H9 (cell line): ENCODE results near the gene ALG8. TPM values are rescaled to one million over a fixed set of nuclear protein-coding genes. Genes with fewer than 3 reads are reported as not detected.

Experiments used
- DNase-seq: peaks from one replicate; pipeline ENCODE4 v3.0.0-alpha.2; 2017
- H2AFZ ChIP-seq: one replicate; pipeline ENCODE4 v1.6.1; 2013; ENCODE audit warnings: mild to moderate bottlenecking, low read length, control low read depth, moderate library complexity
- H2AK5ac ChIP-seq: 2 replicates; pipeline ENCODE4 v1.6.1; 2013; ENCODE audit warnings: low read length, control low read depth, mixed read lengths; ENCODE audit not compliant: insufficient read length
- H2BK120ac ChIP-seq: one replicate; pipeline ENCODE4 v1.6.1; 2013; ENCODE audit warnings: low read depth, mild to moderate bottlenecking, low read length, control low read depth, inconsistent platforms; ENCODE audit not compliant: poor library complexity, severe bottlenecking
- H2BK12ac ChIP-seq: 2 replicates; pipeline ENCODE4 v1.6.1; 2013; ENCODE audit warnings: low read length, control low read depth, mixed read lengths, low read depth; ENCODE audit not compliant: insufficient read length
- H2BK15ac ChIP-seq: 2 replicates; pipeline ENCODE4 v1.6.1; 2013; ENCODE audit warnings: low read depth, low read length, control low read depth
- H2BK20ac ChIP-seq: one replicate; pipeline ENCODE4 v1.6.1; 2013; ENCODE audit warnings: low read depth, mild to moderate bottlenecking, low read length, control low read depth, inconsistent platforms; ENCODE audit not compliant: poor library complexity, severe bottlenecking
- H2BK5ac ChIP-seq: 2 replicates; pipeline ENCODE4 v1.6.1; 2013; ENCODE audit warnings: low read length, control low read depth, mixed read lengths; ENCODE audit not compliant: insufficient read length
- H3K14ac ChIP-seq: 2 replicates; pipeline ENCODE4 v1.6.1; 2013; ENCODE audit warnings: low read length, control low read depth; ENCODE audit not compliant: insufficient read depth
- H3K18ac ChIP-seq: 2 replicates; pipeline ENCODE4 v1.6.1; 2013; ENCODE audit warnings: low read depth, mild to moderate bottlenecking, mixed read lengths, low read length, control low read depth; ENCODE audit not compliant: insufficient read length
- H3K23ac ChIP-seq: 2 replicates; pipeline ENCODE4 v1.6.1; 2013; ENCODE audit warnings: low read length, control low read depth, mixed read lengths, low read depth; ENCODE audit not compliant: insufficient read length
- H3K23me2 ChIP-seq: 2 replicates; pipeline ENCODE4 v1.6.1; 2013; ENCODE audit warnings: low read depth, mild to moderate bottlenecking, mixed read lengths, low read length, control low read depth; ENCODE audit not compliant: insufficient read length, poor library complexity, severe bottlenecking
- H3K27ac ChIP-seq: 2 replicates; pipeline ENCODE4 v1.5.1; 2013; ENCODE audit warnings: low read length, control low read depth, mixed read lengths, low read depth; ENCODE audit not compliant: insufficient read length
- H3K27me3 ChIP-seq: 2 replicates; pipeline ENCODE4 v1.6.1; 2013; ENCODE audit warnings: low read length, control low read depth, inconsistent platforms; ENCODE audit not compliant: insufficient read depth
- H3K4ac ChIP-seq: 2 replicates; pipeline ENCODE4 v1.6.1; 2013; ENCODE audit warnings: low read depth, mild to moderate bottlenecking, control low read depth, inconsistent platforms, low read length, moderate library complexity
- H3K4me1 ChIP-seq: 2 replicates; pipeline ENCODE4 v1.6.1; 2013; ENCODE audit warnings: low read length, control low read depth, inconsistent platforms; ENCODE audit not compliant: insufficient read depth
- H3K4me2 ChIP-seq: 2 replicates; pipeline ENCODE4 v1.6.1; 2013; ENCODE audit warnings: low read length, control low read depth, mixed read lengths; ENCODE audit not compliant: insufficient read length, insufficient read depth
- H3K56ac ChIP-seq: 2 replicates; pipeline ENCODE4 v1.6.1; 2013; ENCODE audit warnings: low read depth, mild to moderate bottlenecking, mixed read lengths, low read length, control low read depth; ENCODE audit not compliant: insufficient read length
- H3K79me1 ChIP-seq: 2 replicates; pipeline ENCODE4 v1.6.1; 2013; ENCODE audit warnings: low read depth, mild to moderate bottlenecking, moderate library complexity, low read length, control low read depth, inconsistent platforms; ENCODE audit not compliant: insufficient read depth, poor library complexity, severe bottlenecking
- H3K79me2 ChIP-seq: 2 replicates; pipeline ENCODE4 v1.6.1; 2013; ENCODE audit warnings: low read length, control low read depth, inconsistent platforms; ENCODE audit not compliant: insufficient read depth
- H3K9ac ChIP-seq: 2 replicates; pipeline ENCODE4 v1.6.1; 2013; ENCODE audit warnings: low read length, control low read depth, mixed read lengths; ENCODE audit not compliant: insufficient read length; ENCODE audit errors: extremely low read depth
- H3K9me3 ChIP-seq: one replicate; pipeline ENCODE4 v1.6.1; 2013; ENCODE audit warnings: low read depth, low read length, inconsistent platforms; ENCODE audit not compliant: control insufficient read depth
- H3T11ph ChIP-seq: one replicate; pipeline ENCODE4 v1.6.1; 2013; ENCODE audit warnings: mild to moderate bottlenecking, low read length, control low read depth, inconsistent platforms
- H4K20me1 ChIP-seq: one replicate; pipeline ENCODE4 v1.6.1; 2013; ENCODE audit not compliant: control insufficient read depth, insufficient read length, insufficient read depth
- H4K5ac ChIP-seq: 2 replicates; pipeline ENCODE4 v1.6.1; 2013; ENCODE audit warnings: low read depth, mild to moderate bottlenecking, mixed read lengths, low read length, control low read depth; ENCODE audit not compliant: insufficient read length
- H4K8ac ChIP-seq: replicated peaks from 2 replicates; pipeline ENCODE4 v1.6.1; 2013; ENCODE audit warnings: low read length, control low read depth, mixed read lengths, low read depth; ENCODE audit not compliant: insufficient read length
- H4K91ac ChIP-seq: 2 replicates; pipeline ENCODE4 v1.6.1; 2013; ENCODE audit warnings: low read depth, mild to moderate bottlenecking, moderate library complexity, mixed read lengths, low read length, control low read depth; ENCODE audit not compliant: insufficient read length
- H3K27ac Mint-ChIP-seq, 3 experiments: 2 replicates in 2 of 3; 3 replicates in 1 of 3; pipeline ENCODE4 v1.8.0; 2020 to 2021; ENCODE audit warnings: mixed read lengths in 3 of 3, mild to moderate bottlenecking in 1 of 3, moderate library complexity in 1 of 3
- H3K27me3 Mint-ChIP-seq: 2 replicates; pipeline ENCODE4 v1.8.0; 2021; ENCODE audit warnings: low read depth, mild to moderate bottlenecking, moderate library complexity, mixed read lengths
- H3K36me3 Mint-ChIP-seq, 3 experiments: 2 replicates in 2 of 3; 3 replicates in 1 of 3; pipeline ENCODE4 v1.8.0; 2020 to 2021; ENCODE audit warnings: low read depth in 3 of 3, mixed read lengths in 3 of 3; ENCODE audit not compliant: insufficient read depth in 1 of 3
- H3K4me1 Mint-ChIP-seq, 2 experiments: 2 replicates each; pipeline ENCODE4 v1.8.0; 2020; ENCODE audit warnings: mixed read lengths in 2 of 2
- H3K4me3 Mint-ChIP-seq, 2 experiments: 2 replicates in 1 of 2; 3 replicates in 1 of 2; pipeline ENCODE4 v1.8.0; 2020 to 2021; ENCODE audit warnings: mild to moderate bottlenecking in 2 of 2, mixed read lengths in 2 of 2, moderate library complexity in 1 of 2
- H3K9me3 Mint-ChIP-seq, 2 experiments: 2 replicates in 1 of 2; 3 replicates in 1 of 2; pipeline ENCODE4 v1.8.0; 2020; ENCODE audit warnings: mild to moderate bottlenecking in 2 of 2, mixed read lengths in 2 of 2, moderate library complexity in 1 of 2
- WGBS: extraction: QIAGEN DNeasy Blood & Tissue Kit; methylation state at CpG from one replicate; pipeline ENCODE4 v1.1.7; 2013; ENCODE audit warnings: missing lambda C conversion rate, low lambda C conversion rate, mixed read lengths; ENCODE audit not compliant: insufficient read length; ENCODE audit errors: extremely low coverage; 5-methylcytosine and 5-hydroxymethylcytosine counted together
- total RNA-seq: library from RNA; stranded (reverse); gene quantifications from 2 replicates; pipeline ENCODE4 v1.2.1, GENCODE V29; 2021
- TF ChIP-seq, protein P1 (sequence below): fragments of 200-600 bp; sonication (generic); conservative IDR thresholded peaks from 3 replicates; pipeline ENCODE4 v1.8.0; 2021; ENCODE audit warnings: antibody characterized with exemption, mild to moderate bottlenecking

The ALG8 gene
- total RNA-seq, 1 experiment from 2014 or later = 77.5 TPM

DNA sequence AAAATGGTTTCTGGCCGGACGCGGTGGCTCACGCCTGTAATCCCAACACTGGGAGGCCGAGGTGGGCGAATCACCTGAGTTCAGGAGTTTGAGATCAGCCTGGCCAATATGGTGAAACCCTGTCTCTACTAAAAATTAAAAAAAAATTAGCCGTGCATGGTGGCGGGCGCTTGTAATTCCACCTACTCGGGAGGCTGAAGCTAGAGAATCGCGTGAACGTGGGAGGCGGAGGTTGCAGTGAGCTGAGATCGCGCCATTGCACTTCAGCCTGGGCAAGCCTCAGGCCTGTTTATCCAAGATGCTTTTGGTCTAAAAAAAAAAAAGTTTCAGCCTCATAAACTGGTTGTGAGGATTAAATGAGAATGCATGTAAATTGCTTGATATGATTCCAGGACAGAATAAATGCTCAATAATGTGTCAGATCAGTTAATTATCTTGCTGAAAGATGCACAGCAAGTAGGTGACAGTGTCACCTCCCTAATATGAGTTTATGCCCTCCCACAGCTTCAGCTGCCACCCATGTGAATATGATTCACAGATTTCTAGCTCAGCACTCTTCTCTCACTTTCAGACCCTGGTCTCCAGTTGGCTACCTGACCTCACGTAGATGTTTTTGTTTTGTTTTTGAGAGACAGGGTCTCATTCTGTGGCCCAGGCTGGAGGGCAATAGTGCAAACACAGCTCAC, 1.1 kb upstream of the ALG8 start:
- H3K27me3 Mint-ChIP-seq = no peaks in the 10 kb centered on the region
- no peak for DNase-seq
- peak overlapping the region in 2 of 3 experiments; percentile 42 to 63; a peak in 3 of 7 replicates for H3K27ac Mint-ChIP-seq
- no peaks in the 10 kb centered on the region for H3K79me1 ChIP-seq
- H2BK120ac ChIP-seq = no peak overlapping the region
- H2BK20ac ChIP-seq = no peak overlapping the region
- TF ChIP-seq, protein P1, sequence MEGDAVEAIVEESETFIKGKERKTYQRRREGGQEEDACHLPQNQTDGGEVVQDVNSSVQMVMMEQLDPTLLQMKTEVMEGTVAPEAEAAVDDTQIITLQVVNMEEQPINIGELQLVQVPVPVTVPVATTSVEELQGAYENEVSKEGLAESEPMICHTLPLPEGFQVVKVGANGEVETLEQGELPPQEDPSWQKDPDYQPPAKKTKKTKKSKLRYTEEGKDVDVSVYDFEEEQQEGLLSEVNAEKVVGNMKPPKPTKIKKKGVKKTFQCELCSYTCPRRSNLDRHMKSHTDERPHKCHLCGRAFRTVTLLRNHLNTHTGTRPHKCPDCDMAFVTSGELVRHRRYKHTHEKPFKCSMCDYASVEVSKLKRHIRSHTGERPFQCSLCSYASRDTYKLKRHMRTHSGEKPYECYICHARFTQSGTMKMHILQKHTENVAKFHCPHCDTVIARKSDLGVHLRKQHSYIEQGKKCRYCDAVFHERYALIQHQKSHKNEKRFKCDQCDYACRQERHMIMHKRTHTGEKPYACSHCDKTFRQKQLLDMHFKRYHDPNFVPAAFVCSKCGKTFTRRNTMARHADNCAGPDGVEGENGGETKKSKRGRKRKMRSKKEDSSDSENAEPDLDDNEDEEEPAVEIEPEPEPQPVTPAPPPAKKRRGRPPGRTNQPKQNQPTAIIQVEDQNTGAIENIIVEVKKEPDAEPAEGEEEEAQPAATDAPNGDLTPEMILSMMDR = no peak
- no peak overlapping the region for H4K91ac ChIP-seq
- H3K4me1 ChIP-seq = no peaks in the 10 kb centered on the region
- H2AFZ ChIP-seq = no peak overlapping the region
- H4K20me1 ChIP-seq = no peaks in the 10 kb centered on the region
- H3K9me3 Mint-ChIP-seq = no peaks in the 10 kb centered on the region; a peak in 1 of 5 replicates
- H3K18ac ChIP-seq = no peak overlapping the region
- peak overlapping the region; percentile 86 for H3K4me2 ChIP-seq
- peaks cover 12% of the 10 kb centered on the region; the same call in 1 of the 2 replicates for H3K79me2 ChIP-seq
- H2AK5ac ChIP-seq = no peak overlapping the region
- no peaks in the 10 kb centered on the region for H3K27me3 ChIP-seq
- peaks cover 23 to 55% (median 47%) of the 10 kb centered on the region in 3 experiments for H3K36me3 Mint-ChIP-seq
- H3K4me1 Mint-ChIP-seq = peaks cover 13 to 16% of the 10 kb centered on the region in 2 experiments
- no peak overlapping the region for H4K8ac ChIP-seq
- no peak overlapping the region for H2BK5ac ChIP-seq
- H3K23ac ChIP-seq = no peak overlapping the region
- no peak overlapping the region for H3K9ac ChIP-seq
- no peak overlapping the region for H2BK12ac ChIP-seq
- WGBS = no CpG with 5 or more reads among the region's 17 CpGs
- no peak overlapping the region for H3K56ac ChIP-seq
- no peak overlapping the region for H3T11ph ChIP-seq
- no peak overlapping the region for H3K14ac ChIP-seq
- peak overlapping the region; percentile 88 to 91 for H3K4me3 Mint-ChIP-seq
- H4K5ac ChIP-seq = no peak overlapping the region
- peaks cover 4% of the 10 kb centered on the region for H3K23me2 ChIP-seq
- H2BK15ac ChIP-seq = no peak overlapping the region
- no peak overlapping the region for H3K4ac ChIP-seq
- H3K9me3 ChIP-seq = no peaks in the 10 kb centered on the region
- H3K27ac ChIP-seq = no peak overlapping the region
